GM21717 (cell line): ENCODE data around the gene CEACAM18.

ENCODE experiments used
- ATAC-seq: cut with Tn5 transposase; IDR thresholded peaks from one replicate; pipeline ENCODE4 v1.9.1; 2021; ENCODE audit warnings: mild to moderate bottlenecking, moderate library complexity; ENCODE audit not compliant: unreplicated experiment

The CEACAM18 gene

GRCh38 chr19:51524666-51525264, 46.4 kb downstream of the CEACAM18 start:
- no peak for ATAC-seq

GRCh38 chr19:51525651-51526050, 47.3 kb downstream of the CEACAM18 start:
- ATAC-seq, result no peak

- ATAC-seq, result no peak
These were observed 51.0 kb downstream of the CEACAM18 start for GRCh38 chr19:51529301-51529700.

- no peak for ATAC-seq
These were observed 52.3 kb downstream of the CEACAM18 start for GRCh38 chr19:51530616-51531015.

GRCh38 chr19:51531349-51532315, 53.3 kb downstream of the CEACAM18 start, which contains the start of gene SIGLEC6:
Gene SIGLEC6 (minus strand): TSS chr19:51531670. CDS start chr19:51531648, 22 bp downstream.
- no peak for ATAC-seq

GRCh38 chr19:51535535-51535934, 57.2 kb downstream of the CEACAM18 start:
- ATAC-seq, result no peak

- ATAC-seq, result no peak
These were observed 61.6 kb downstream of the CEACAM18 start for GRCh38 chr19:51539821-51540366.
